HG03342 (cell line): ENCODE results near the gene SPAG17.

Experiments
- ATAC-seq: cut with Tn5 transposase; IDR thresholded peaks from one replicate; pipeline ENCODE4 v1.9.1; 2021; ENCODE audit warnings: mild to moderate bottlenecking, moderate library complexity; ENCODE audit not compliant: unreplicated experiment

Gene SPAG17

DNA sequence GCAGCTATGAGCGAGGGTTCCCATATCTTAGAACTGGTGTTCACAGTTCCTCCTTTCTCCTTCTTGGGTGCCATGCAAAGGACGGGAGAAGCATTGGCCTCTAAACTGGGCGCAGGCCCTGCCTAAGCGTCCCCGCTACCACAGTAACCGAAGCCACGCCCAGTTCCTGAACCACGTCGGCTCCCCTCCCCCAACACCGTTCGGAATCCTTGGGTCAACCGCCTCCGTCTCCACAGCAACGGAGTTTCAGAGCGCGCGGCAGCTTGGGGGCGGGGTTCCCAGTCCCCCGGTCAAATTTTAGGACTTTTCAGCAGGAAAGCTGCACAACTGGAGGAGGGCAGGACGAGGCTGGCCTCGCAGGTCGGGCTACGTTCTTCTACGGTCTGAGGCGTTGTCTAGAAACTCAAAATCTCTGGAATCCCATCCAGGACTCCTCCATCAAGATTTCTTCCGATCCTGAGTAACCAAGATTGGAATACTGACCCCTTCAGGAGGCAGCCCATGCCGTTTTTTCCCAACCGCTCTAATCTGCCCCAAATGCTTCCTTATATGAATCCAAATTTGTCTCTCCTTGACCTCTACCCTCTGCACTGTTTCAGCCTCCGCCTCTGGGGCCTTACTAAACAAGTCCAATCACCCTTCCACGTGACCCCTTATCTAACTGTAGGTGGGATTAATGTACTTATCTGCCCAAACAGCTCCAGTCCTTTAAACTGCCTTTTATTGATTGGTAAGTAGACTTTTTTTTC lies at the start of gene SPAG17:
TSS of gene SPAG17 (minus strand) at position 145 of the 749 bp plus-strand sequence. CDS start at position 74, 71 bp downstream.
- no peak for ATAC-seq

DNA sequence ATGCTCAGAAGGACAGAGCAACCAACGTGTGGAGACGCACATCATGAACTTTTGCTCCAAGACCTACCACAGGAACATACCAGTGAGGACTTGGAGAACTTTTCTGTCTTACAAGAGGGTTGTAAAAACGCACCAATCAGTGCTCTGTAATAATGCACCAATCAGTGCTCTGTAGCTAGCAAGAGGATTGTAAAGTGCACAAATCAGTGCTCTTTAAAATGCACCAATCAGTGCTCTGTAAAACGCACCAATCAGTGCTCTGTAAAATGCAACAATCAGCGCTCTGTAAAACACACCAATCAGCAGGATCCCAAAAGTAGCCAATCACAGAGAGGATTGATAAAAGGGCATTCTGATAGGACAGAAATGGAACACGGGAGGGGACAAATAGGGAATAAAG lies 40.4 kb upstream of the SPAG17 start:
- no peak for ATAC-seq

DNA sequence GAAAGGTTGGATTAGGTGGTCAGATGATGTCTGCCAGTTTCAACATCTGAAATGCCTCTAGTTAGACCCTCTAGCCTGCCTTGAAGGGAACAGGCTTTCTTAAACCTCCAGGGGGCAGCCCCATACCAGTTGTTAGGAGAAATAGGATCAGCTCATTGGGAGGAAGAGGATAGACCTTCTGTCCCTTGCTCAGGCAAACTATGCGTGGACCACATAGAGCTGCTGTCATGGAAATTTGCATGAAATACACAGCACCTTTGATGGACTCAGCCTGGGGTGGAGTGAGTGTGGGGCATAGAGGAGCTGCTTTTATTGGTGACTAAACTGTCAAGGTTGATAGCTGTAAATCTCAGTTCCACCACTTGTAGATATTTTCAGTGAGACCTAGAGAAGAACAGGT lies 38.4 kb upstream of the SPAG17 start:
- no peak for ATAC-seq

DNA sequence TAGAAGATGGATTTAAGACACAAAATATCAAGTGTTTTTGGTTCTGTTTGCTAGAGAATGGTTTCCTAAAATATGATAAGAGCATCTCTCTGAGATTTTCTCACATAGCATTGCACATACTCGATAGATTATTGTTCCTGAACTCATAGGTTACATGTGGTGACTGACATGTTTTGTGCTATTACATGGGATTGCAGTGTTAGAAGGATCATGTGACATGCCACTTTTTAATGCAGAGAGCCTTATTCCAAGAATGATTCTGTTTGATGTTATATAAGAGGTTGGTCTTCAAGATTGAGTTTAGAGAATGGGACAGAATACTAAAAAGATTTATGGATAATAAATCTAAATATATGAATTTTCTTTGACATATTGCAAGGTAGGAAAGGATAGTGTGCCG lies 34.4 kb upstream of the SPAG17 start:
- ATAC-seq = no peak

- ATAC-seq = no peak
Measured at GRCh38 chr1:118217141-118217838, 32.3 kb upstream of the SPAG17 start.

DNA sequence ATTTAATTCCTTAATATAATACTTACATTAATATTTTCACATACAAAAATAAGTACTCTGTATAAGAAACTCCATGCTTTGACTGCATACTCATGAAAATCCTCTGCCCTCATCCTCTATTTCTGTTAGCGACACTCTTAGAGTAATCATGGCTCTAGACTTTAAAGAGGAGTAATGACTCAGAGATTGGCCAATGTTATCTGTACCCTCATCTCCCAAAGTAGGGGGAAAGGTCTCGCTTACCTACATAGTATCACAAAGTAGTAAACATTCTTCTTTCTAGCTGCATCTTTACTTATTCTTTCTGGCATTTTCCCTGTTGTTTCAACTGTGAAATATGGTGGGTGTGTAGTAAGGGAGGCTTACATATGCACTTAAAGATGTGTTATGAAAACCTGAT lies 29.8 kb upstream of the SPAG17 start:
- ATAC-seq = no peak

- no peak for ATAC-seq
Measured at GRCh38 chr1:118210723-118211110, 25.7 kb upstream of the SPAG17 start.

GRCh38 chr1:118210051-118210722 lies 25.2 kb upstream of the SPAG17 start:
- no peak for ATAC-seq

- ATAC-seq = no peak
Measured at GRCh38 chr1:118209648-118210047, 24.6 kb upstream of the SPAG17 start.

DNA sequence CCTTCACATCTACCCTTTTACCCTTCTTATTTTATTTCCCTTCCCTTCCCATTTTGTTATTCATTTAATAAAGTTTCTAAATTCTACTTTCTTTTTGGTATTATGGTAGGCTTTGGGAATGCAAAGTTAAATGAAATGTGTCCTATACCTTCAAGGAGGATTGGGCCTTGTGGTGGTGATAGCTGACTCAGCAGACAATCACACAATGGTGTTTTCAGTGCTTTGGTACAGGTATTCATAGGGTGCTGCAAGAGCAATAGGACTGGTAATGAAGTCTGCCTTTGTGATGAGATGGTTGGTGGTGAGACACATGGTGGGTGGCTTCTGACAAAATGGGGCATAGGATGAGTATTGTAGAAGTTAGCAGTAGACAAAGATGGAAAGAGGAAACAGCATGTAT lies 21.9 kb upstream of the SPAG17 start:
- no peak for ATAC-seq

- ATAC-seq = no peak
Measured at GRCh38 chr1:118204648-118205047, 19.6 kb upstream of the SPAG17 start.

GRCh38 chr1:118204105-118204504 lies 19.1 kb upstream of the SPAG17 start:
- ATAC-seq = no peak

- ATAC-seq = no peak
Measured at GRCh38 chr1:118202076-118202608, 17.1 kb upstream of the SPAG17 start.

DNA sequence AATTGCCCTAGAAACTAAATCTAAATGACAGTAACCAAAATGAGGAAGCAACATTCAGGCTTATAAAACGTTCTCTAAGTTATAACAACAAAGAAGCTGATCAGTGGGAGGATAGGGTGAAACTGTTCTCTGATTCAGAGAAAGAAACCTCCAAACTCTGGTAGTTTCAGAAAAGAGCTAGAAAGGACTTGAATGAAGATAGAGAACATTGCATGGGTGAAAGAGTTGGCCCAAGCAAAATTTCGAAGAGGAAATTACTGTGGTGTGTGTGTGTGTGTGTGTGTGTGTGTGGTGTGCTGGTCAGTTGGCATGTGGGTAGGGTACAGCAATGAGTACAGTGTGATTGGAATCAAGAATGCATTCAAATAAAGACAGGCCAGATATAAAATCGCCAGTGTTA lies 16.5 kb upstream of the SPAG17 start:
- ATAC-seq = no peak

- ATAC-seq = no peak
Measured at GRCh38 chr1:118200836-118201235, 15.8 kb upstream of the SPAG17 start.

GRCh38 chr1:118190561-118190960 lies 5.5 kb upstream of the SPAG17 start:
- ATAC-seq = no peak

- ATAC-seq = no peak
Measured at GRCh38 chr1:118189564-118189963, 4.5 kb upstream of the SPAG17 start.

- no peak for ATAC-seq
Measured at GRCh38 chr1:118188411-118188810, 3.4 kb upstream of the SPAG17 start.

DNA sequence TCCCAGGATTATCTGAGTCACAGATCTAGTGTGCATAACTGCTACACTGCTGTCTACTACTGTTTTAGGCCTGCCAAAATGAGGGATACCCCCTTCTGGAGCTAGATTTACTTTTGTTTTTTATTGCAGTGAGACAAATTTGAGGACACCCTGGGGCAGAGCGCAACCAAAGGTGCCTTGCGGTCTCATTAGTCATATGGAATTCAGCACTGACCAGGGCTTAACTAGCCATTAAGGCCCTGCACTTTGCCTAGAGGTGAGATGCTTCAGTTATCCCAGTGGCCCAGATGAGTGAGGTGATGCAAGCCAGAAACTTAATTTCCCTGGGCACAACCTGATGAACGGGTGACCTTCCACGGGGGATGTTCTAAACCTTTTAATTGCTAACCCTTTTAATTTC lies 998 bp upstream of the SPAG17 start:
- no peak for ATAC-seq

DNA sequence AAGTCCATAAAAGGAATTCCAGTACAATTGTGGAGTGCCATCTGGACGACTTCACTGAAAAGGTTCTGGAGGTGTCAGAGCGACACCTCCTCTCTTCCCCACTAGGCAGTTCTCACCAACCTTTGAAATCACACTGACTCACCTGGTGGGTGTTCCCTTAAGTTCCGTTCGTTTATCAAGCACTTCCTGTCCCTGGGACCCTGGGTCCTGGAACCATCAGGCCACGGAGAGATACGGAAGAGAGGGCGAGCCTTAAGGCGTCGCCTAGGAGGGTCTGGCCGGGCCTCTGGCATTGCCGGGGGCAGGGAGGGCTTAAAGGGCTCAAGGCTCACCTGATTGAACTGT lies 317 bp downstream of the SPAG17 start:
- ATAC-seq = no peak

DNA sequence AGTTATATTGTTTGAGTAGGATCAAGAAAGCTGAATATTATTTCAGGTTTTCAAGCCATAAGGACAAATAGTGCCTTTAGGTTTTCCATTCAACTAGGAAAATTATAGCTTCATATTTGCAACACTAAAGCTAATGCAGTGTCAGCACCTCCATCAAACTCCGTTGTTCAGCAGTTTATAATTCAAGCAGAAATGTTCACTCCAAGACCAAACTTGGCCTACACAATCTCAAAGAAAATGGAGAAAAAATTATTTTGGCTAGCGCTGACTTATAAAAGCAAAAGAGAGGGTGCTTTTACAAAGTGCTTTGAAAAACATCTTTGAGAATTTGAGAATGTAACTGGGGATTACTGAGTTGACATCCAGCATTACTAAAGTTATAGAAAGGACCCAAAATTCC lies 1.4 kb downstream of the SPAG17 start:
- no peak for ATAC-seq

DNA sequence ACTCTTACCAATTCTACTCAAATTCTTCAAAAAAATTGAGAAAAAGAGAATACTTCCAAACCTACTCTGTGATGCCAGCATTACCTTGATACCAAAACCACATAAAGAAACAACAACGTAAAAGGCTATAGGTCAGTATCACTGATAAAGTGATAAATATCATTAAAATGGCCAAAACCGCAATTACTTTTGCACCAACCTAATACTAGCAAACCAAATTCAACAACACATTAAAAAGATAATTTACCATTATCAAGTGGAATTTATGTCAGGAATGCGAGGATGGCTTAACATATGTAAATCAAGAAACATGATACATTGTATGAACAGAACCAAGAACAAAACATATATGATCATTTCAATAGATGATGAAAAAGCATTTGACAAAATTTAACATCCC lies 7.0 kb downstream of the SPAG17 start:
- ATAC-seq = no peak
